CD4-positive, alpha-beta T cell treated with Interleukin-4 for 4 hours (primary cell): ENCODE results near the gene LIN54.
"Not testable (repeated sequence)": the region's sequence is repeated elsewhere in the genome, so short reads cannot be mapped to it uniquely, and the experiment has no call there.

ENCODE experiments used
- DNase-seq: peaks from one replicate; pipeline ENCODE4 v3.0.0-alpha.2; 2020

The LIN54 gene

DNA sequence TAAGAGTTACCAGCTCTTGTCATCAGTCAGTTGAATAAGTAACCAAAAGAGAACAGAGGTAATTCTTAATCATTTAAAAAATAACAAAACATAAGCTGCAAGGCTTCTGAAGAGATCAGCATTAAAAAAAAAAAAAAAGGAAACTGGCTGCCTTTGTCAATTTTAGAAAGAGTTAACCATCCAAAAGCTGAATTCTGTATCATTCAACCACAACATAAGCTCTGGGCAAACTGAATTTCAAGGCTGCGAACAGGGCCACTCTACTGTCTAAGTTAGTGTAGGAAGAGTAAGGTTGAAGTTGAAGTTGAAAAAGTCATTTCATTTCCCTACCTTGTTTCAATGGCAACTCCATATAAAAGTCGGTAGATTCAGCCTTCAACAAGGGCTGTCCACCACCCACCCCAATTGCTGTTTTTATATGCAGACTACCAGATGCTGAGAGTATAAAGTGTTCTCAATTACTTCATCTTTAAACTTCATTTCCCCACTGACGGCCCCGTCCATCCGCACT is 1.1 kb upstream of the LIN54 start:
- DNase-seq, result no peak

GRCh38 chr4:83010111-83010521 is 507 bp downstream of the LIN54 start:
- peak; percentile 18 for DNase-seq

GRCh38 chr4:83009529-83009928 is 1.1 kb downstream of the LIN54 start:
- DNase-seq, result no peak

DNA sequence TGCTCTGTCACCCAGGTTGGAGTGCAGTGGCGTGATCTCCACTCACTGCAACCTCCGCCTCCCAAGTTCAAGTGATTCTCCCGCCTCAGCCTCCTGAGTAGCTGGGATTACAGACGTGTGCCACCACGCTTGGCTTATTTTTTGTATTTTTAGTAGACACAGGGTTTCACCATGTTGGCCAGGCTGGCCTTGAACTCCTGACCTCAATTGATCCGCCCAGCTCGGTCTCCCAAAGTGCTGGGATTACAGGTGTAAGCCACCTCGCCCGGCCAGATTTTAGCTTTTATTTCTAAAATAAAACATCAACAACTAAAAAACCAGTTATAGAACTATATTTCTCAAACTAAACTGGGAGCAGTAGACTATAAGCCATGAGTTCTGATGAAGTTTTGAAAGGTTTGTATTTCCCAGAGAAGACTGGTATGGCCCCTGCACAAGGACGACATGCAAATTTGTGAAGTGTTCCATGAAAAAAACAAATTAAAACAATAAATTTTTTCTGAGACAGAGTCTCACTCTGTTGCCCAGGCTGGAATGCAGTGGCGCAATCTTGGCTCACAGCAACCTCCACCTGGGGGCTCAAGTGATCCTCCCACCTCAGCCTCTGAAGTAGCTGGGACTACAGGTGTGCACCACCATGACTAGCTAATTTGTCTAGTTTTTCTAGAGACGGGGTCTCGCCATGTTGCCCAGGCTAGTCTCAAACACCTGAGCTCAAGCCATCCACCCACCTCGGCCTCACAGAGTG is 7.4 kb downstream of the LIN54 start:
- DNase-seq, result not testable (repeated sequence)

DNA sequence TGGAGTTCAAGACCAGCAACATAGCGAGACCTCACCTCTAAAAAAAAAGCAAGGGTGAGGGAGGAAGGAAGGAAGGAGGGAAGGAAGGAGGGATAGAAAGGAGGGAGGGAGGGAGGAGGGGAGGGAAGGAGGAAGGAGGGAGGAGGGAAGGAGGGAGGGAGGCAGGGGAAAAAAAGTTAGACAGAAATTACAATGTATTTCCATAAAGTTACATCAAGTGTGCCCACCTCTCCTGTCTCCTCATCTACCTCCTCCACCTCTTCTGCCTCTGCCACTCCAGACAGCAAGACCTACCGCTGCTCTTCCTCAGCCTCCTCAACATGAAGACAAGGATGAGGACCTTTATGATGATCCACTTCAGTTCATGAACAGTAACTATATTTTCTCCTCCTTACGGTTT is 8.3 kb downstream of the LIN54 start:
- no peak for DNase-seq

DNA sequence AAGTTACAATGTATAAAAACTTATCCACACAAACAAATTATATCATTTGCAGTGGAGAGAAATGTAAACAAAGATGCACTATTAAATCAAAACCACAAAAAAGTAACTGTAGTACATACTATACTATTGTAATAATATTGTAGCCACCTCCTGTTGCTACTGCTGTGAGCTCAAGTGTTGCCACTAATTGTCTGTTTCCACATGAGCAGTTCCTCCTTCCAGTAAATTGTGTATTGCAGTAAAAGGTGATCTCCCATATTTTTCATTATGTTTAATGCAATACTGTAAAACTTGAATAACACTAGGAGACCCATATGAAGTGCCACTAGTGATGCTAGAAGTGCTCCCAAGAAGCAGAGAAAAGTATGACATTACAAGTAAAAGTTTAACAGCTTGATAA is 11.7 kb downstream of the LIN54 start:
- no peak for DNase-seq

GRCh38 chr4:82994834-82995233 is 15.8 kb downstream of the LIN54 start:
- no peak for DNase-seq

- peak; percentile 34 for DNase-seq
Measured at GRCh38 chr4:82989575-82990429, 20.8 kb downstream of the LIN54 start.

- DNase-seq, result no peak
Measured at GRCh38 chr4:82988323-82988832, 22.2 kb downstream of the LIN54 start.

- DNase-seq, result not testable (repeated sequence)
Measured at GRCh38 chr4:82987519-82987918, 23.1 kb downstream of the LIN54 start.

- DNase-seq, result peak; percentile 21
Measured at GRCh38 chr4:82984459-82984858, 26.2 kb downstream of the LIN54 start.

- DNase-seq, result no peak
Measured at GRCh38 chr4:82983444-82983843, 27.2 kb downstream of the LIN54 start.

GRCh38 chr4:82981138-82981537 is 29.5 kb downstream of the LIN54 start:
- DNase-seq, result no peak

DNA sequence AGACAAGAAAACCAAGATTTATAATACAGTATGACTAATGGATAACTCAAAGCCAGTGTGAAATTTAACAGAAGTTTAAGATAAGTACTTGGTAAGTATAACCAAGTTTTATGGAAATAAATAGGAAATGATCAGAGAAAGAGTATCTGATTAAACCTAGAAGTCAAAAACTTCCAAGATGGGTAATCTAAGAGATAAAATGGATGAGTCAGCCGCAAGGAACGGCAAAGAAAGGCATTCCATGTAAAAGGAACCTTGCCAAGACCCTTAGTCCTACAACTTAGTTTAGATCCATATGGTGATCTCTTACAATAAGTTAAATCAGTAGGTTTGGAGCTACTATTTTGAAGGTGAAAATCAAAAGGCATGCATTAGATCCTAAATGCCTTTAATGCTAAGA is 34.8 kb downstream of the LIN54 start:
- DNase-seq, result no peak

DNA sequence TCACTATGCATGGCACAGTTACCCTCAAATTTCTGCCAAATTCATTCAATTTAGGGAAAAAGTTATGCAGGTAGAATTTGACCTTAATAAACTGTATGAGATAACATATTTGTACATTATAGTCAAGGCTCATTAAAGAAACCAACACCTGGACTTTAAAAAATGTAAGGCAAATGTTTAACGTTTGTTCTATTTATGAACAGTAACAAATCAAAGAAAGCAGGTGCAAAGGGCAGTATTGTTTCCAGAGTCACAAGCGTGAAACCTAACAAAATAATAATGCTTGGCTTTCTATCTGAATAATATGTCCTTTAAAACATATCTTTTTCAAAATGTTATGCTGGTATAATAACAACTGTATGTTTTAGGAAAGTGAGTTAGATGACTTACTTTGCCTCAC is 41.2 kb downstream of the LIN54 start:
- no peak for DNase-seq

- no peak for DNase-seq
Measured at GRCh38 chr4:82968972-82969371, 41.7 kb downstream of the LIN54 start.

DNA sequence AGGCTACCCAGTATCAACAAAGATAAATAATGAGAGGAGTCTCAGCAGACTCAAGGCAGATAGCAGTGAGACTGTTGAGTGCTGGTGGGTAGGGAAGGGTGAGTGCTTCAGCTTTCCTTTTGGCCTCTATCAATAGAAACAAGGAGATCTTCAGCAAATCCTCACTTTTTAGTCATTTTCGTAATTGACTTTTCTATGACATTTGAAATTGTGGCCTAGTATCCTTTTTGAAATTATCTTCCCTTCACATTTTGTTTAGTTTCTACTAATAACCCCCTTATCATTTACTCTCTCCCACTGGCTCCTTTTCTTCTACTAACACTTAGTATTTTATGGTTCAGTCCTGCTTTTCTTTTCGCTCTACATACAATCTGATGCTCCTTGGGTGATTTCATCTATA is 44.9 kb downstream of the LIN54 start:
- no peak for DNase-seq

GRCh38 chr4:82957045-82957444 is 53.6 kb downstream of the LIN54 start:
- DNase-seq, result no peak

- no peak for DNase-seq
Measured at GRCh38 chr4:82954212-82954611, 56.4 kb downstream of the LIN54 start.

- no peak for DNase-seq
Measured at GRCh38 chr4:82951196-82951595, 59.4 kb downstream of the LIN54 start.

- DNase-seq, result no peak
Measured at GRCh38 chr4:82948647-82949204, 61.9 kb downstream of the LIN54 start.

GRCh38 chr4:82947498-82947897 is 63.1 kb downstream of the LIN54 start:
- DNase-seq, result no peak

DNA sequence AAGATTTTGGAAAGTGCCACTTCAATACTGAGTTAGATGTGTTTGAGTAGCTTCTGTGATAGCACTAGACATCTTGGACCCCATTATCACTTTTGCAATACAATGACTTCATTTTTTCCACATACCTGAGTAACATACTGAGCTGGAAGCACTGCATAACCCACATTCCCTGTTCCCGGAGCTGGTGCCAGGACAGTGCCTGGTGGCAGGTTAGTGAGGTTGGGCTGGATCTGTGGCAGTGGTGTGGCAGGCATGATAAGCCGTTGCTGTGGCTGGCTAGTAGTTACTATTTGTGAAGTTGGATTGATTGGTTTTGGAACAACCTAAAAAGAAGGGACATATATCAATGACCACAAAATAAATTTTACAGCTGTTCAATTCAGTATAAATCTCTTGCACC is 71.2 kb downstream of the LIN54 start:
- no peak for DNase-seq

GRCh38 chr4:82934441-82934840 is 76.2 kb downstream of the LIN54 start:
- DNase-seq, result no peak
